Sigmoid colon (tissue), 7 donors: Measurements from ENCODE around the gene GLOD5. TPM values are rescaled to one million over a fixed set of nuclear protein-coding genes. Genes with fewer than 3 reads are reported as not detected.

Experiments used
- DNase-seq: peaks from one replicate; pipeline ENCODE4 v3.0.0-alpha.2; 2019
- H3K27ac ChIP-seq, 4 donors: fragments of 200-600 bp; sonication (generic); one replicate each; pipeline ENCODE4 v1.5.1; 2016 to 2019; ENCODE audit warnings: mild to moderate bottlenecking in 1 of 4
- H3K27me3 ChIP-seq, 3 donors: fragments of 200-600 bp; sonication (generic); one replicate each; pipeline ENCODE4 v1.5.1; 2019; ENCODE audit warnings: mild to moderate bottlenecking in 1 of 3
- H3K36me3 ChIP-seq, 4 donors: fragments of 200-600 bp; sonication (generic); one replicate each; pipeline ENCODE4 v1.5.1; 2016 to 2019
- H3K4me1 ChIP-seq, 4 donors: fragments of 200-600 bp; sonication (generic); one replicate each; pipeline ENCODE4 v1.5.1; 2017 to 2019
- H3K4me3 ChIP-seq, 4 donors: fragments of 200-600 bp; sonication (generic); one replicate each; pipeline ENCODE4 v1.5.1; 2017 to 2019; ENCODE audit warnings: mild to moderate bottlenecking in 2 of 4, moderate library complexity in 1 of 4
- H3K9me3 ChIP-seq, 4 donors: fragments of 200-600 bp in 3 of 4; sonication (generic) in 3 of 4; one replicate each; pipeline versions ENCODE4 v1.5.1 to v1.6.1; 2013 to 2019
- CTCF ChIP-seq, 4 experiments: fragments of 450-650 bp in 3 of 4; fragments of 200-600 bp in 1 of 4; IDR thresholded peaks; one replicate each; pipeline ENCODE4 v1.5.1; 2016 to 2019; ENCODE audit warnings: antibody characterized with exemption in 4 of 4, mild to moderate bottlenecking in 3 of 4, moderate library complexity in 2 of 4
- EP300 ChIP-seq, 4 donors: sonication (generic); formaldehyde crosslinking; IDR thresholded peaks; one replicate each; pipeline ENCODE4 v1.6.1; 2017; ENCODE audit warnings: antibody characterized with exemption in 4 of 4
- POLR2A ChIP-seq, 2 donors: fragments of 450-650 bp; IDR thresholded peaks; one replicate each; pipeline ENCODE4 v1.6.1; 2016; ENCODE audit warnings: antibody characterized with exemption in 2 of 2, mild to moderate bottlenecking in 2 of 2, moderate library complexity in 2 of 2
- POLR2AphosphoS5 ChIP-seq, 4 donors: sonication (generic); formaldehyde crosslinking; IDR thresholded peaks; one replicate each; pipeline ENCODE4 v1.6.1; 2017; ENCODE audit warnings: antibody characterized with exemption in 4 of 4
- WGBS, 2 donors: extraction: QIAGEN DNeasy Blood & Tissue Kit; methylation state at CpG; one replicate each; pipeline ENCODE4 v1.1.7; 2013; 5-methylcytosine and 5-hydroxymethylcytosine counted together
- intact Hi-C: fragments of 100-400 bp; cut with DNase I; formaldehyde crosslinking; loops from one replicate; pipeline ENCODE4 v1.15.1; 2023
- polyA plus RNA-seq, 3 donors: library from polyadenylated mRNA; stranded (reverse); fragments of 200-250 nt; gene quantifications; one replicate each; pipeline ENCODE4 v1.2.3, GENCODE V29; 2013
- total RNA-seq, 4 donors: library from RNA; depleted of rRNA; stranded (reverse); fragments of >200 nt; gene quantifications; one replicate each; pipeline ENCODE4 v1.1.0, GENCODE V29; 2016
- donor health status: healthy with polysubstance abuse.
- donor health status: Bipolar disorder and iron deficiency.
- donor health status: healthy.

The GLOD5 gene
- total and polyA plus RNA-seq, 7 donors, result 7.5 to 22.7 (median 10.8) TPM; not detected in 4

DNA sequence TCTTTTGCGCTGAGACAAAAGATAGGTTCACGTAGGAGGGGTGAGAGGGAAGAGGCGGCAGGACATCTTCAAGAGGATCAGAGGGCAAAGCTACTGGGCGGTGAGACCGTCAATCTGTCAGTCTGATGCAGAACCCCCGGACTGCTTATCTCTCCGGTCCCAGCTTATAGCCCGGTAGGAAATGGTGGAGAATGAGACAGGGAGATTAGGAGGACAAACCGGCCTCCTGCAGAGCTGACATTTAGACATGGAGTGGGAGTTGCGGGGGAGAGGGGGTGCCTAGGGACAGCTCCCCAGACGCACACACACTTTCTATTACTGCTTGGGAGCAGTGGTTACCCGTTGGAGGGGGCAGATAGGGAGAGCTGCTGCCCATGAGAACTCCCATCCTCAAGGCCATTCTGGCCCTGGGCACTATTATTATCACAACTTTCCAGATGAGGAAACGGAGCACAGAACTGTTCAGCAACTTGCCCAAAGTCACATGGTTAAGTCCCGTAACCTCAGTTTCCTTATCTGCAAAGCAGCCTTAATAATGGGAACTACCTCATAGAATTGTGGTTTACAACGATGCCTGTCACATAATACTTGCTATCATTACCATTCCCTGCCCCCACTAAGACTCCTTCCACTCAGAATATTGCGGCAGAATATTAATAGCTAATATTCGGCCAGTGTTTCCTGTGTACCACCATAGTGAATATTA lies 39.2 kb downstream of the GLOD5 start:
- no peak for DNase-seq
- peak overlapping the region; percentile 86 to 92 (median 87) for H3K27ac ChIP-seq
- intact Hi-C loops, result loop anchor here (1.0 to 10.0 kb wide), 4 partner anchors 63 to 157 kb away; partner anchors contain the start of genes OTUD5 and SUV39H1

GRCh38 chrX:48801280-48802088 lies 39.9 kb downstream of the GLOD5 start, which contains the start of gene HDAC6:
Gene HDAC6, plus strand, starts transcription at chrX:48802067. Its CDS starts 626 bp downstream, at chrX:48802693.
- peaks cover 0 to 8% (median 2%) of the 10 kb centered on the region in 4 donors for H3K4me1 ChIP-seq
- 0% methylated on average over 89 of the region's 89 CpGs for WGBS, 2 donors
- TF ChIP-seq POLR2AphosphoS5 (IDR thresholded peaks at IDR 0.05) (peak; percentile 56 to 77 (median 66)), POLR2A (IDR thresholded peaks at IDR 0.05) (peak; percentile 20 to 30), CTCF (IDR thresholded peaks at IDR 0.05) (no peak), EP300 (IDR thresholded peaks at IDR 0.05) (peak in 1 of 4 donors; percentile 0)
- H3K27ac ChIP-seq, result peak within 1 kb of the TSS; percentile 86 to 93 (median 92)
- H3K9me3 ChIP-seq, result no peaks in the 10 kb centered on the region
- intact Hi-C loops, result loop anchor here (1.0 to 10.0 kb wide), 5 partner anchors 64 to 157 kb away; partner anchors contain the start of genes OTUD5 and SUV39H1
- H3K27me3 ChIP-seq, result no peaks in the 10 kb centered on the region
- peaks cover 0 to 8% (median 0%) of the 10 kb centered on the region in 4 donors for H3K36me3 ChIP-seq
- DNase-seq, result peak; percentile 99
- peak within 1 kb of the TSS; percentile 45 to 61 (median 56) for H3K4me3 ChIP-seq

More for the DNA sequence above, 39.2 kb downstream of the GLOD5 start:
- Histone ChIP-seq H3K4me1 (peaks cover 0 to 8% (median 2%) of the 10 kb centered on the region in 4 donors), H3K36me3 (peaks cover 0 to 5% (median 0%) of the 10 kb centered on the region in 4 donors), H3K9me3 (no peaks in the 10 kb centered on the region), H3K4me3 (peak overlapping the region; percentile 37 to 61 (median 56)), H3K27me3 (no peaks in the 10 kb centered on the region)
- 31 to 42% methylated on average over 17 of the region's 17 CpGs for WGBS, 2 donors
- TF ChIP-seq POLR2A (IDR thresholded peaks at IDR 0.05), result no peak

DNA sequence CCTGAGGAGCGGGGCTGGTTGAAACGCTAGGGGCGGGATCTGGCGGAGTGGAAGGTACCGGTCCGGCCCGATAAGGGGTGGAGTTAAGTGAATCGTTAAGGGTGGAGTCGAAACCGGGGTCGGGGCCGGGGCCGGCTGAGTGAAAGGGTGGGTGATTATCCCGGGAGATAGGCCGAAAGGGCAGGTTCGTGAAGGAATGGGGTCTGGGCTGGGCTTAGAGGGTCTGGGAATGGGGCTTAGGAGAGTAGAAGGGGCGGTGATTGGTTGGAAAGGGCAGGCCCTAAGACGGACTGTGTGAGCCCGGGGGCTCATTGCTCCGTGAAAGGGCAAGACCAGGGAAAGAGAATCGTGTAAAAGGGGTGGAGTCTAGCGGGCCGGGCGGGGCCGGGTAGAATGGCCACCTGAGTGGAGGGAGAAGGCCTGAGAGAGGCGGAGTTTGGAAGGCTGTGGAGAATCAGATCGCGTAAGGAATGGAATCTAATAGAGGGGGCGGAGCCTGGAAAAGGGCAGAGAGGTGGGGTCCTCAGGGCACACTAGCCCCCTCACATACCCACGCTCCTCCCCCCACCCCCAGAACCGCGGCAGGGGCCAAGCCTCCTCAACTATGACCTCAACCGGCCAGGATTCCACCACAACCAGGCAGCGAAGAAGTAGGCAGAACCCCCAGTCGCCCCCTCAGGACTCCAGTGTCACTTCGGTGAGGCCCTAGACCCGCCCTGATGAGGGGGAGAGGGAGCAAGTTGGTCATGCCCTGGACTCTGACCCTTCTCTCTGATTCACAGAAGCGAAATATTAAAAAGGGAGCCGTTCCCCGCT lies 40.8 kb downstream of the GLOD5 start:
- DNase-seq, result peak; percentile 94
- Histone ChIP-seq H3K27ac (peak overlapping the region; percentile 86 to 93 (median 92)), H3K4me1 (peaks cover 0 to 8% (median 2%) of the 10 kb centered on the region in 4 donors), H3K4me3 (peak overlapping the region; percentile 45 to 56 (median 51)), H3K9me3 (no peaks in the 10 kb centered on the region), H3K27me3 (no peaks in the 10 kb centered on the region), H3K36me3 (peaks cover 0 to 8% (median 0%) of the 10 kb centered on the region in 4 donors)
- intact Hi-C loops, result loop anchor here (2.0 to 10.0 kb wide), 4 partner anchors 89 to 157 kb away; partner anchors contain the start of genes OTUD5 and SUV39H1
- no peak for TF ChIP-seq CTCF (IDR thresholded peaks at IDR 0.05)
- peak; percentile 52 to 81 for TF ChIP-seq POLR2A (IDR thresholded peaks at IDR 0.05)
- peak; percentile 53 to 75 (median 72) for TF ChIP-seq POLR2AphosphoS5 (IDR thresholded peaks at IDR 0.05)
- 4% methylated on average over 40 of the region's 40 CpGs for WGBS, 2 donors

- peaks cover 0 to 8% (median 2%) of the 10 kb centered on the region in 4 donors for H3K4me1 ChIP-seq
- H3K4me3 ChIP-seq, result peak overlapping the region; percentile 45 to 56 (median 51)
- H3K27me3 ChIP-seq, result no peaks in the 10 kb centered on the region
- TF ChIP-seq POLR2A (IDR thresholded peaks at IDR 0.05) (no peak), CTCF (IDR thresholded peaks at IDR 0.05) (no peak), EP300 (IDR thresholded peaks at IDR 0.05) (no peak), POLR2AphosphoS5 (IDR thresholded peaks at IDR 0.05) (no peak)
- H3K27ac ChIP-seq, result peak overlapping the region; percentile 86 to 93 (median 92)
- no peaks in the 10 kb centered on the region for H3K9me3 ChIP-seq
- WGBS, 2 donors, result 32 to 48% methylated on average over 4 of the region's 4 CpGs
- DNase-seq, result no peak
- H3K36me3 ChIP-seq, result peaks cover 0 to 8% (median 0%) of the 10 kb centered on the region in 4 donors
- intact Hi-C loops, result loop anchor here (2.0 to 10.0 kb wide), 4 partner anchors 88 to 158 kb away; partner anchors contain the start of genes OTUD5 and SUV39H1
These were observed 41.3 kb downstream of the GLOD5 start for GRCh38 chrX:48802905-48803200.
